T-helper 17 cell (primary cell): ENCODE measurements around the gene FAM181B. TPM values are rescaled to one million over a fixed set of nuclear protein-coding genes. Genes with fewer than 3 reads are reported as not detected.

Experiments
- ATAC-seq: fragments of 150-1000 bp; cut with Tn5 transposase; 2 replicates; pipeline ENCODE4 v1.10.0; 2021; ENCODE audit warnings: mild to moderate bottlenecking, moderate library complexity
- DNase-seq, 3 donors: peaks; one replicate each; pipeline versions ENCODE4 v3.0.0 to v3.0.0-alpha.2; 2020 to 2021
- H3K9me3 ChIP-seq: one replicate; pipeline ENCODE4 v1.7.0; 2013; ENCODE audit warnings: low read length, mild to moderate bottlenecking; ENCODE audit not compliant: control insufficient read depth, poor library complexity, severe bottlenecking
- H3K27ac Mint-ChIP-seq: one replicate; pipeline ENCODE4 v1.8.0; 2022; ENCODE audit warnings: mild to moderate bottlenecking, moderate library complexity, mixed read lengths
- H3K27me3 Mint-ChIP-seq: one replicate; pipeline ENCODE4 v1.8.0; 2022; ENCODE audit warnings: mixed read lengths
- H3K36me3 Mint-ChIP-seq: one replicate; pipeline ENCODE4 v1.8.0; 2022; ENCODE audit warnings: low read depth, mixed read lengths
- H3K4me1 Mint-ChIP-seq: one replicate; pipeline ENCODE4 v1.8.0; 2022; ENCODE audit warnings: mild to moderate bottlenecking, mixed read lengths
- H3K4me3 Mint-ChIP-seq: one replicate; pipeline ENCODE4 v1.8.0; 2022; ENCODE audit warnings: mild to moderate bottlenecking, moderate library complexity, mixed read lengths
- total RNA-seq, 4 donors: library from RNA in 2 of 4; stranded (reverse) in 2 of 4; gene quantifications; one replicate each; pipeline ENCODE4 v1.2.3 and lab custom pipeline; 2022 to 2026

Gene FAM181B
- total RNA-seq, 2 donors from 2014 or later, result not detected

- peaks cover 2% of the 10 kb centered on the region for H3K36me3 Mint-ChIP-seq
- no peaks in the 10 kb centered on the region for H3K9me3 ChIP-seq
- no peak overlapping the region for H3K27ac Mint-ChIP-seq
- peaks cover 16% of the 10 kb centered on the region for H3K4me1 Mint-ChIP-seq
- ATAC-seq (peak; percentile 25), DNase-seq (no peak)
- peaks cover 26% of the 10 kb centered on the region for H3K27me3 Mint-ChIP-seq
- peak overlapping the region; percentile 64 for H3K4me3 Mint-ChIP-seq
Observed at GRCh38 chr11:82756765-82757639, 23.3 kb upstream of the FAM181B start.

DNA sequence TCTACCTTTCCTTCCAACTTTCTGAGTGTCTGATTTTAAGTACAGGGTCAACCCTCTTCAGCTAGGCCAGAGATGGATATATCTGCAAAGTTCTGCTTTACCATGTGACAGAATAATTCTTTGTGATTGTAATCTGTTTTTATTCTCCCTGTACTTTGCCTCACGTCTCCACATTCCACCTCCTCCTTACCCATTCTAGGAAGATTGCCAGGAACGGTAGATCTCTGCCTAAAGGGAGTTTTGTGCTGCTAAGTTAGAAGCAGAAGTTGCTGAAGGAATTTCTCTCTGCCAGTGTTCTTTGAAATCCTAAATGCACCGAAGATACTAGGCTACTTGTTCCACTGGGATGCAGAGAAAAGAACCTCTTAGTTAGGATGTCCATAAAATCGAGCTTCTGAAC, 20.7 kb upstream of the FAM181B start:
- peaks cover 28% of the 10 kb centered on the region for H3K27me3 Mint-ChIP-seq
- no peak overlapping the region for H3K27ac Mint-ChIP-seq
- no peaks in the 10 kb centered on the region for H3K9me3 ChIP-seq
- ATAC-seq, result no peak
- DNase-seq, result no peak
- no peak overlapping the region for H3K4me3 Mint-ChIP-seq
- peaks cover 2% of the 10 kb centered on the region for H3K36me3 Mint-ChIP-seq
- H3K4me1 Mint-ChIP-seq, result peaks cover 31% of the 10 kb centered on the region

DNA sequence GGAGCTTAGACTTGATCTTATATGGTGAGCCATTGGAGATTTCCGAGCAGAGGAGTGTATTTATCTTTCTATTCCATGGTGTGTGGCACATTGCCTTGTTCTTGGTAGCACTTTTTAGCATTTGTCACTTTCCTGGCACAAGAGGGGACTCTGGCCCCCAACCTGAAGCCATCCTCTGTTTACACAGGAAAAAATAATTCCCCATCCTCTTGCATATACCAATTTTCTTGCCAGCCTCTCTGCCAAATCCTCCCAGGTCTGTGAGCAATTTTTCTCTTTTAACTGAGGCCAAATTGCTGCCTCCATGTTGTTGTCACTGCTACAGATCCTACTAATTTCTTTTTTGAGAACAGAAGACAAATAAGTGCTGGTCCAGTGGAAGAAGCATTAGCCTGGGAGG, 20.3 kb upstream of the FAM181B start:
- Mint-ChIP-seq H3K27ac (no peak overlapping the region), H3K36me3 (peaks cover 2% of the 10 kb centered on the region), H3K4me3 (no peak overlapping the region), H3K27me3 (peaks cover 23% of the 10 kb centered on the region), H3K4me1 (peaks cover 29% of the 10 kb centered on the region)
- H3K9me3 ChIP-seq, result no peaks in the 10 kb centered on the region
- ATAC-seq, result no peak
- DNase-seq, result no peak

DNA sequence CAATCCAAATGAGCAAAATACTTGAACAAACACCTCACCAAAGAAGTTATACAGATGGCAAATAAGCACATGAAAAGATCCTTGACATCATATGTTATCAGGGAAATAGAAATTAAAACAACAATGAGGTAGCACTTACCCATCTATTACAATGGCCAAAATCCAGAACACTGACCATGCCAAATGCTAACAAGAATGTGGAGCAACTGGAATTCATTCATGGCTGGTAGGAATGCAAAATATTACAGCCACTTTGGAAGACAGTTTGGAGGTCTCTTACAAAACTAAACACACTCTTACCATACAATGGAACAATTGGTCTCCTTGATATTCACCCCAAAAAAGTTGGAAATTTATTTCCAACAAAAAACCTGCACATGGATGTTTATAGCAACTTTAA, 19.1 kb upstream of the FAM181B start:
- Mint-ChIP-seq H3K27me3 (peaks cover 20% of the 10 kb centered on the region), H3K4me1 (peaks cover 27% of the 10 kb centered on the region), H3K27ac (no peak overlapping the region), H3K4me3 (no peak overlapping the region), H3K36me3 (peaks cover 2% of the 10 kb centered on the region)
- no peaks in the 10 kb centered on the region for H3K9me3 ChIP-seq
- ATAC-seq (no peak), DNase-seq (no peak)

GRCh38 chr11:82750643-82751139, 17.0 kb upstream of the FAM181B start:
- ATAC-seq, result peak; percentile 71
- Mint-ChIP-seq H3K4me1 (peaks cover 17% of the 10 kb centered on the region), H3K27me3 (peaks cover 20% of the 10 kb centered on the region), H3K27ac (no peak overlapping the region), H3K36me3 (peaks cover 2% of the 10 kb centered on the region), H3K4me3 (peak overlapping the region; percentile 64)
- no peaks in the 10 kb centered on the region for H3K9me3 ChIP-seq
- DNase-seq, result no peak

- ATAC-seq, result no peak
- no peaks in the 10 kb centered on the region for H3K9me3 ChIP-seq
- peaks cover 2% of the 10 kb centered on the region for H3K36me3 Mint-ChIP-seq
- peaks cover 17% of the 10 kb centered on the region for H3K4me1 Mint-ChIP-seq
- H3K27me3 Mint-ChIP-seq, result peaks cover 15% of the 10 kb centered on the region
- no peak overlapping the region for H3K4me3 Mint-ChIP-seq
- DNase-seq, result no peak
- no peak overlapping the region for H3K27ac Mint-ChIP-seq
Observed at GRCh38 chr11:82747471-82747870, 13.8 kb upstream of the FAM181B start.

GRCh38 chr11:82738091-82738490, 4.4 kb upstream of the FAM181B start:
- Mint-ChIP-seq H3K27ac (no peak overlapping the region), H3K27me3 (peaks cover 73% of the 10 kb centered on the region), H3K4me1 (no peaks in the 10 kb centered on the region), H3K36me3 (peaks cover 2% of the 10 kb centered on the region), H3K4me3 (no peak overlapping the region)
- DNase-seq (no peak), ATAC-seq (no peak)
- H3K9me3 ChIP-seq, result peaks cover 2% of the 10 kb centered on the region

DNA sequence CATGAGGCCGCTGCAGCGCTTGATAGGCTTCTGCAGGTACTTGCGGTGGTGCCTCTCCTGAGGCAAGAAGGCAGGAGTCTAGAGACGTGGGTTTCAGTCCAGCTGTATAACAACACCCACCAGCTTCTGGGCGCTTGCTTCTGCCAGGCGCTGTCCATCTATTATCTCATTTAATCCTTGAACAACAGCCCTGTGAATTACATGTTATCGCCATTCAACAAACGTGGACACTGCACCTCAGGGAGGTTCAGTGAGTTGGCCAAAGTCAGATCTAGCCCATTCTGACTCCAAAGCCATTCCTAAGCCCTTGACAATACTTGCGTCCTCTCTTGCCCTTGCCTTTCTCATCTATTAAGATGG, 436 bp upstream of the FAM181B start:
- H3K4me3 Mint-ChIP-seq, result peak overlapping the region; percentile 69
- DNase-seq (no peak), ATAC-seq (no peak)
- H3K9me3 ChIP-seq, result peaks cover 2% of the 10 kb centered on the region
- peaks cover 81% of the 10 kb centered on the region for H3K27me3 Mint-ChIP-seq
- H3K27ac Mint-ChIP-seq, result no peak overlapping the region
- H3K4me1 Mint-ChIP-seq, result peaks cover 4% of the 10 kb centered on the region
- peaks cover 5% of the 10 kb centered on the region for H3K36me3 Mint-ChIP-seq

DNA sequence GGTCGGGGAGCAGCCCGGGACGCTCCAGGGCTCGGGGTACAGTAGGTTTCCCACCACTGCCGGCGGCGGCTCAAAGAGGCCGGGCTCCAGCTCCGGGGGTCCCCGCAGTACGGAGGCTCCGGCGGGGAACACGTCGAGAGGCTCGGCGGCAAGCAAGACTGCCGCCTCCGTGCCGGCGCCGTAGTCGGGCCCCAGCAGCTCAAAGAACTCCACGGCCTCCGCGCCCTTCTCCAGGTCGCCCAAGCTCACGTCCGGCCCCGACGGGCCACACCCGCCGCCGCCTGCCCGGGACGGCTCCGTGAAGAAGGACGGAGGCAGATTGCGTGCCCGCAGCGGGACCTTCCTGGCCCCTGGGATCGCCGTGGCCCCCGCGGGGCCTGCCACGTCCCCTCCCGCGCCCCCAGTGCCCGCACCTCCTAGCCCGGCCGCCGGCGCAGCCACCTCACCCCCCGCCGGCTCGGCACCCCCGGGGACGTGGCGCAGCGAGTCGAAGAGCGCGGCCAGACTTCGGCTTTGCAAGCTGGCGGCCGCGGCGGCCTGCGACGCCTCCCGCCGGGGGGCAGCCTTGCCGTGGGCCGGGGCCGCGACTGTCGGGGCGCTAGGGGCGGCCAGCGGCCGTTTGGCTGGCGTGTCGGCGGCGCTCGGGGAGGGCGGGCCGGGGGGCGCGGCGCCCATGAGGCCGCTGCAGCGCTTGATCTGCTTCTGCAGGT, 775 bp downstream of the FAM181B start:
- Mint-ChIP-seq H3K4me3 (peak overlapping the region; percentile 69), H3K4me1 (peaks cover 4% of the 10 kb centered on the region), H3K36me3 (peaks cover 7% of the 10 kb centered on the region), H3K27me3 (peaks cover 82% of the 10 kb centered on the region), H3K27ac (no peak overlapping the region)
- ATAC-seq (peak; percentile 38), DNase-seq (no peak)
- H3K9me3 ChIP-seq, result peaks cover 2% of the 10 kb centered on the region

GRCh38 chr11:82732348-82732733, 1.3 kb downstream of the FAM181B start:
- peaks cover 4% of the 10 kb centered on the region for H3K4me1 Mint-ChIP-seq
- peaks cover 2% of the 10 kb centered on the region for H3K9me3 ChIP-seq
- DNase-seq, result no peak
- peaks cover 8% of the 10 kb centered on the region for H3K36me3 Mint-ChIP-seq
- no peak overlapping the region for H3K27ac Mint-ChIP-seq
- peaks cover 82% of the 10 kb centered on the region for H3K27me3 Mint-ChIP-seq
- peak overlapping the region; percentile 66 for H3K4me3 Mint-ChIP-seq
- no peak for ATAC-seq

DNA sequence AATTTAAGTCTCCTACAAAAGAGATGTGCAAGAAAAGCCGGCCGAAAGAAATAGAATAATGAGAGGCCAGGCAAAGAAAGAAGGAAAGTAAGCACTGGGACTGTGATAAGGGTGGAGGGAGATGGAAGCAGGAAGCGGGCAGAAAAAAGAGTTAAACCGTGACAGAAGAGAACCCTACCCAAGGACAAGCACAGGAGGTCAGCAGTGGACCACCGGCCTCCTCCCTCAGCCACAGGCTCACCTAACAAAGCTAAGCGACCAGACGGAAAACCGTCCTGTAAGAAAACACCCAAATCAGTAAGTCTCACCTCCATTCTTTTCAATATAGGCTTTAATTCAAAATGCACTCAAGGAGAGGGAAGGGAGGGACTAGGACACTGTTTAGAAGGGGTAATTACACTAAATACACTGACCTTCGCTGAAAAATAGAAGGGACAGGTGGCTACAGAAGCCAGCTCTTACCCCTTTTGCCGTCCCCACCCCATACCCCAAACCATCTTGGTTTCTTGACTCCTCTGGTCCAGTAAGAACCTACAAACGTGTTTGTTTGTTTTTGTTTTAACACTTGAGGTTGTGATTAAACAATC, 1.9 kb downstream of the FAM181B start:
- no peak overlapping the region for H3K27ac Mint-ChIP-seq
- DNase-seq (no peak), ATAC-seq (no peak)
- peaks cover 8% of the 10 kb centered on the region for H3K36me3 Mint-ChIP-seq
- H3K4me3 Mint-ChIP-seq, result peak overlapping the region; percentile 66
- peaks cover 2% of the 10 kb centered on the region for H3K9me3 ChIP-seq
- H3K27me3 Mint-ChIP-seq, result peaks cover 82% of the 10 kb centered on the region
- H3K4me1 Mint-ChIP-seq, result peaks cover 4% of the 10 kb centered on the region

DNA sequence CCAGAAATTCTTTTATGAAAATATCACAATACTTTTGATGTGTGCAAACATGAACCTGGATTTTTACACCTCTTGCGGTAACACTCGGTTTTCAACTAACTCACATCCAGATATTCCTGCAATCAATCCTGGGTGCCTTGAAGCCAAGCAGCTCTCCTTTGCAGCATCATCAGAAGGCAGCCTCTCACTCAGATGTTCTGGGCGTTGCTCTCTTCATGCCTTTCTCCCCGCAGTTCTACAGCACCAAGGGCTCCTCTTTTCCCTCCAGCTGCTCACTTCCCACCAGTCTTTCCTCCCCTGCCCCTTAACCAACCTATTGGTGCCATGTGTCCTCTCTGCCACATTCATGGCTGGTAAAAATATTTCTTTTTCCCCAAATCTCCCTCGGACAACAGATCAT, 2.9 kb downstream of the FAM181B start:
- ATAC-seq (no peak), DNase-seq (no peak)
- no peak overlapping the region for H3K4me3 Mint-ChIP-seq

DNA sequence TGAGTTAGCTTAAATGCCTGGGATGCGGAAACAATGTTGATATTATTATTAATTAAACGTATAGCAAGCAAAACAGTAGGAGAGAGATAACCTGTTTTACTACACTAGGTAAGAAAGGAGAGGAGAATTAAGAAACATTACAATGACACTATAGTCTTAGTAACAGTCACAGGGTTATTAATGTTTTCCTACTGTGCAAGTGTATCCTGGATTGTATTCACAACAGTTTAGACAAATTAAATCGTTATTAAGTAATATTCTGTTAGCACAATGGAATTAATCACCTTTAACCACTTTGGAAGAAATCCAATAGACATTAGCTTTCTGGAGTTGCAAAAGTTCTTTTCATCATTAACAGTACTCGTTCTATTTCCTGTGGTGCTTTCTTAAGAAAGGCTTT, 3.4 kb downstream of the FAM181B start:
- peaks cover 2% of the 10 kb centered on the region for H3K9me3 ChIP-seq
- Mint-ChIP-seq H3K27me3 (peaks cover 84% of the 10 kb centered on the region), H3K27ac (no peak overlapping the region), H3K36me3 (peaks cover 8% of the 10 kb centered on the region), H3K4me1 (peaks cover 4% of the 10 kb centered on the region), H3K4me3 (no peak overlapping the region)
- no peak for ATAC-seq
- no peak for DNase-seq

More for the DNA sequence above, 2.9 kb downstream of the FAM181B start:
- Mint-ChIP-seq H3K27ac (no peak overlapping the region), H3K27me3 (peaks cover 84% of the 10 kb centered on the region), H3K4me1 (peaks cover 4% of the 10 kb centered on the region), H3K36me3 (peaks cover 8% of the 10 kb centered on the region)
- peaks cover 2% of the 10 kb centered on the region for H3K9me3 ChIP-seq
